Breast epithelium (tissue), 4 donors: ENCODE data around the gene TMTC1. TPM values are rescaled to one million over a fixed set of nuclear protein-coding genes. Genes with fewer than 3 reads are reported as not detected.
A peak's percentile ranks its signal among the peaks of the same experiment; 100 is the strongest.

Experiments
- DNase-seq, 2 donors: peaks; one replicate each; pipeline ENCODE4 v3.0.0-alpha.2; 2019; ENCODE audit warnings: low spot score in 2 of 2
- H3K27ac ChIP-seq, 2 donors: fragments of 200-600 bp; sonication (generic) in 1 of 2; one replicate each; pipeline ENCODE4 v1.5.1; 2016 to 2019; ENCODE audit warnings: mild to moderate bottlenecking in 1 of 2
- H3K27me3 ChIP-seq, 2 donors: fragments of 200-600 bp; sonication (generic) in 1 of 2; one replicate each; pipeline versions ENCODE4 v1.5.1 to v1.6.0; 2017 to 2019; ENCODE audit warnings: control low read depth in 1 of 2, mild to moderate bottlenecking in 1 of 2
- H3K36me3 ChIP-seq: fragments of 200-600 bp; one replicate; pipeline ENCODE4 v1.5.1; 2019
- H3K4me1 ChIP-seq, 2 donors: fragments of 200-600 bp; sonication (generic); one replicate each; pipeline ENCODE4 v1.5.1; 2016 to 2019; ENCODE audit warnings: control low read depth in 1 of 2
- H3K4me3 ChIP-seq, 3 donors: fragments of 200-600 bp; sonication (generic); 1 replicate in 2 of 3; 2 replicates in 1 of 3; pipeline ENCODE4 v1.5.1; 2016 to 2019; ENCODE audit warnings: mild to moderate bottlenecking in 3 of 3, moderate library complexity in 2 of 3
- H3K9me3 ChIP-seq, 2 donors: fragments of 200-600 bp; sonication (generic) in 1 of 2; one replicate each; pipeline ENCODE4 v1.5.1; 2016 to 2019; ENCODE audit warnings: control low read depth in 1 of 2
- POLR2A ChIP-seq: fragments of 450-650 bp; IDR thresholded peaks from one replicate; pipeline ENCODE4 v1.6.1; 2016; ENCODE audit warnings: antibody characterized with exemption, mild to moderate bottlenecking, moderate library complexity
- POLR2AphosphoS5 ChIP-seq, 3 donors: sonication (generic); formaldehyde crosslinking; IDR thresholded peaks; one replicate each; pipeline ENCODE4 v1.6.1; 2017; ENCODE audit warnings: antibody characterized with exemption in 3 of 3
- intact Hi-C: fragments of 100-400 bp; cut with DNase I; formaldehyde crosslinking; loops from one replicate; pipeline ENCODE4 v1.15.1; 2023; ENCODE audit warnings: low total_unique reads
- total RNA-seq, 3 donors: library from RNA; depleted of rRNA; stranded (reverse); fragments of >200 nt; gene quantifications; one replicate each; pipeline ENCODE4 v1.1.0, GENCODE V29; 2016
- TF ChIP-seq, protein P1 (sequence below), 3 donors: fragments of 450-650 bp; IDR thresholded peaks; one replicate each; pipeline ENCODE4 v1.5.1; 2016 to 2017; ENCODE audit warnings: antibody characterized with exemption in 3 of 3, mild to moderate bottlenecking in 3 of 3, moderate library complexity in 3 of 3

Gene TMTC1
- total RNA-seq, 3 donors from 2014 or later = 49.9 to 87.2 (median 71.8) TPM

DNA sequence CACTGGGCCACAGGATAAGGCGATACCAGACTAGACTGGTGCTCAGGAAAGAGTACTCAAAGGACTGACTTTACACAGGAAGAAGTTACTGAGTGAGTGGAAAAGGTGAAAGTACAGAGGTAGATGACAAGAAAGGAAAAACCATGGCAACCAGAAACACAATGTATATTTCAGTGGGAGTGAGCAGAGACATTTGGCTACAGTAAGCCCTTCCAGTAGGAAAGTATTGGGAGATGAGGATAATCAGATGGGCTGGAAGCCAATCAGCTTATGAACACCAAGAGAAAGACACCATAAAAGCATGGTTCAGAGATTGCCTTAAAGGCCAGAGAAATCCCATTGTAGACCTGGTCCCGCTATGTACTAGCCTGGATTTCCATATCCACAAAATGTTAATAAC lies 51.6 kb downstream of the TMTC1 start:
- Histone ChIP-seq H3K27me3 (no peaks in the 10 kb centered on the region), H3K4me3 (no peak overlapping the region), H3K4me1 (no peaks in the 10 kb centered on the region), H3K27ac (peak overlapping the region; percentile 18 to 23), H3K9me3 (no peaks in the 10 kb centered on the region), H3K36me3 (no peaks in the 10 kb centered on the region)
- intact Hi-C loops = loop anchor here (2.0 kb wide), 1 partner anchor 43 kb away; no protein-coding TSS in a partner anchor
- DNase-seq = no peak
- TF ChIP-seq POLR2A (no peak), POLR2AphosphoS5 (IDR thresholded peaks at IDR 0.05) (no peak)
- TF ChIP-seq, protein P1, sequence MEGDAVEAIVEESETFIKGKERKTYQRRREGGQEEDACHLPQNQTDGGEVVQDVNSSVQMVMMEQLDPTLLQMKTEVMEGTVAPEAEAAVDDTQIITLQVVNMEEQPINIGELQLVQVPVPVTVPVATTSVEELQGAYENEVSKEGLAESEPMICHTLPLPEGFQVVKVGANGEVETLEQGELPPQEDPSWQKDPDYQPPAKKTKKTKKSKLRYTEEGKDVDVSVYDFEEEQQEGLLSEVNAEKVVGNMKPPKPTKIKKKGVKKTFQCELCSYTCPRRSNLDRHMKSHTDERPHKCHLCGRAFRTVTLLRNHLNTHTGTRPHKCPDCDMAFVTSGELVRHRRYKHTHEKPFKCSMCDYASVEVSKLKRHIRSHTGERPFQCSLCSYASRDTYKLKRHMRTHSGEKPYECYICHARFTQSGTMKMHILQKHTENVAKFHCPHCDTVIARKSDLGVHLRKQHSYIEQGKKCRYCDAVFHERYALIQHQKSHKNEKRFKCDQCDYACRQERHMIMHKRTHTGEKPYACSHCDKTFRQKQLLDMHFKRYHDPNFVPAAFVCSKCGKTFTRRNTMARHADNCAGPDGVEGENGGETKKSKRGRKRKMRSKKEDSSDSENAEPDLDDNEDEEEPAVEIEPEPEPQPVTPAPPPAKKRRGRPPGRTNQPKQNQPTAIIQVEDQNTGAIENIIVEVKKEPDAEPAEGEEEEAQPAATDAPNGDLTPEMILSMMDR (IDR thresholded peaks at IDR 0.05) = no peak

DNA sequence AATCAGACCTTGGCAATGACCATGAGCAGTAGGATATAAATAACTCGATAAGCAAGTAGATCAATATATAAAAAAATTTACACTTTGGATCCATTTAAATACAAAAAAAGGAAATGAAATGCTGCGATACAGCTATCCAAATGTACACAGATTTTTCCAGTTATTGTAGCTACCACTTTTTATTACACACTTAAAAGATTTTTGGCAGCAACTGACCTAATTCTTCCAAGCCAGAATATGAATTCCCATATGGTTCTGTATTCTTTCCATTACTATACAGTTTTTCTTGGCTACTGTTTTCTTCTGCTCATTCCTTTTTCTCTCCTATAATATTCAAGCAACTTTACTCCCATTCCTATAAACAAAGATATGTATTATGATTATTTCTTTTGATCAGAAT lies 52.2 kb downstream of the TMTC1 start:
- Histone ChIP-seq H3K4me3 (no peak overlapping the region), H3K27me3 (no peaks in the 10 kb centered on the region), H3K9me3 (no peaks in the 10 kb centered on the region), H3K27ac (no peak overlapping the region), H3K4me1 (peaks cover 0 to 4% of the 10 kb centered on the region in 2 donors), H3K36me3 (no peaks in the 10 kb centered on the region)
- intact Hi-C loops = no loop called here
- DNase-seq = no peak
- TF ChIP-seq POLR2AphosphoS5 (IDR thresholded peaks at IDR 0.05) = no peak
- TF ChIP-seq, protein P1 (IDR thresholded peaks at IDR 0.05) = no peak
- TF ChIP-seq POLR2A = no peak

DNA sequence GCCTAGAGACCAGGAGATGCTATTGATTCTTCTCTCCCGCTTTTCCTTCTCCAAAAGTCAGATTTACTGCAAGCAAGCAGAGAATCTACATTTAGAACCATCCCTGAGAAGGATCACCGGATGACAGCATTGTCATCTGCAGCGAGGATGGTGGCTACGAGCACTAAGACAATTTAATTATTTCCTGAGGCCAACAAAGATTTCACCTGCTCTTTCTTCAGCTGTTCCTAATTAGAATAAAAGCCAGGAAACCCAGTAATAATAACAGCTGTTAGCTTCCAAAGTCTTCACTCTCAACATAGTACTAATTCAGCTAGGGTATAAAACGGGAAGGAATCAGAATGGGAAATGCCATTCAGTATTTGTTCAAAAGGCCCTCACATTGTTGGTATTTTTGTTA lies 53.3 kb downstream of the TMTC1 start:
- intact Hi-C loops = no loop called here
- H3K4me3 ChIP-seq = no peak overlapping the region
- no peaks in the 10 kb centered on the region for H3K27me3 ChIP-seq
- no peak overlapping the region for H3K27ac ChIP-seq
- H3K9me3 ChIP-seq = no peaks in the 10 kb centered on the region
- TF ChIP-seq POLR2A = no peak
- TF ChIP-seq POLR2AphosphoS5 (IDR thresholded peaks at IDR 0.05) = no peak
- TF ChIP-seq, protein P1 (IDR thresholded peaks at IDR 0.05) = no peak
- H3K4me1 ChIP-seq = peaks cover 0 to 8% of the 10 kb centered on the region in 2 donors
- DNase-seq = no peak
- no peaks in the 10 kb centered on the region for H3K36me3 ChIP-seq

DNA sequence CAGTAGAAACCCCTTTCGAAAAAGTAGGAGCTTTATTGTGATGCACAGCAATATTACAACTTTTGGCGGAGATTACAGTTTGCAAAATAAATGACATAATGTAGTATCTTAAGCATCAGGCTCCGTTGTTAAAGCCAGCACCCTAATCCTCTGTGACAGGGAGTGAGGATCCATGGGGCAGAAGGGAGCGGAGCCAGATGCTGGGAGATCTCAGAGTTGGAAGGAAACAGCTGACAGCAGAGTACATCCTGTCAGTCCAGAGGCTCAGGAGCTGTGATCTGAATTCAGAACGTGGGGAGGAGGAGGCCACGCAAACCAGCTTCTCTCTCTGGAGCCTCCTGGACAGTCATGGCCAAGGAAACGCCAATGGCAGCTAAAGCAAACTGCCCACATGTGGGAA lies 55.7 kb downstream of the TMTC1 start:
- Histone ChIP-seq H3K4me1 (peaks cover 0 to 8% of the 10 kb centered on the region in 2 donors), H3K9me3 (no peaks in the 10 kb centered on the region), H3K27me3 (no peaks in the 10 kb centered on the region), H3K36me3 (no peaks in the 10 kb centered on the region), H3K4me3 (no peak overlapping the region), H3K27ac (no peak overlapping the region)
- no peak for DNase-seq
- TF ChIP-seq POLR2AphosphoS5 (IDR thresholded peaks at IDR 0.05) = no peak
- intact Hi-C loops = no loop called here

DNA sequence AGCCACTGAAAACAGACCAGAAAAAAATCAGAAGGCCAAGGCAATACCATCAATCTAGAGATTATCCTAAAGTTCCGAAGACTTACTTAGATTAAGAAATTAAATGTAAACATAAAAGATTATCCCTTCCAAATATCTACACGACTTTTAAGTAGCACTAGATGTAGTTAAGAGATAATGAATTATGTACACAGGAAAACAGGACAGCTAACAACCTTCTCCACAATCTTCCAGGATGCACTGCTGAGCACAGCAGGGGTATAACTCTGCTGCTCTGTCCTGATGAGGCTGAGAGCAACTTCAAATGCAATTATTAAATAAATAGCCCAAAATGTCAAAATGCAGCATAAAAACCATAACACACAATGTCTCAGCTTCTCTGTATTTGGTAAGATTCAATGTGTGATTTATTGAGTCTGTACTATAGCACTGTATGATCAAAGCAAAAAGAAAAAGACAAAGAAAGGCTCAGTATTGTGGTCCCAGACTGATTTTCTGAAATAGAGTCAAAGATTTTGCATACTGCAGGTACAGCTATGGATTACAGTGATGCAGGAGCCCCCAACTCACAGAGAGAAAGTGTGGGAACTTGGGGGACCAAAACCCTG lies 56.9 kb downstream of the TMTC1 start:
- Histone ChIP-seq H3K27ac (peak overlapping the region; percentile 65 to 69), H3K4me1 (peaks cover 0 to 8% of the 10 kb centered on the region in 2 donors)

More for the DNA sequence above, 56.9 kb downstream of the TMTC1 start:
- Histone ChIP-seq H3K27me3 (no peaks in the 10 kb centered on the region), H3K4me3 (no peak overlapping the region), H3K36me3 (no peaks in the 10 kb centered on the region), H3K9me3 (no peaks in the 10 kb centered on the region)
- no peak for DNase-seq
- intact Hi-C loops = no loop called here
- TF ChIP-seq, protein P1 (IDR thresholded peaks at IDR 0.05) = no peak
- no peak for TF ChIP-seq POLR2AphosphoS5 (IDR thresholded peaks at IDR 0.05)
- no peak for TF ChIP-seq POLR2A
